OCI-LY3 (cell line): Measurements from ENCODE around the gene ZNF776.

Experiments
- H2AFZ ChIP-seq: fragments of 200-600, 300-600 bp; shearing (Covaris generic); 2 replicates; pipeline ENCODE4 v1.6.0; 2014; ENCODE audit warnings: antibody characterized with exemption, low read depth, low read length
- H3K27ac ChIP-seq: fragments of 200-600, 300-600 bp; sonication (generic); 2 replicates; pipeline ENCODE4 v1.5.1; 2014; ENCODE audit warnings: mild to moderate bottlenecking, low read length, moderate library complexity, mixed read lengths
- H3K27me3 ChIP-seq: fragments of 200-600, 300-600 bp; sonication (generic); 2 replicates; pipeline ENCODE4 v1.6.1; 2014; ENCODE audit warnings: low read depth, low read length, mixed read lengths
- H3K36me3 ChIP-seq: fragments of 200-600, 300-600 bp; sonication (generic); replicated peaks from 2 replicates; pipeline ENCODE3; 2014; ENCODE audit warnings: low read depth, low read length, mixed read lengths
- H3K4me1 ChIP-seq: fragments of 300-600, 200-600 bp; sonication (generic); 2 replicates; pipeline ENCODE4 v1.6.1; 2014; ENCODE audit warnings: low read length, mixed read lengths
- H3K4me2 ChIP-seq: fragments of 200-600, 300-600 bp; sonication (generic); 2 replicates; pipeline ENCODE4 v1.6.1; 2014; ENCODE audit warnings: low read length, mixed read lengths
- H3K4me3 ChIP-seq: fragments of 300-600, 200-600 bp; sonication (generic); 2 replicates; pipeline ENCODE4 v1.5.1; 2014; ENCODE audit warnings: antibody characterized with exemption, mild to moderate bottlenecking, low read length, moderate library complexity
- H3K79me2 ChIP-seq: fragments of 300-600, 200-600 bp; shearing (Covaris generic); 2 replicates; pipeline ENCODE4 v1.6.1; 2014; ENCODE audit warnings: mild to moderate bottlenecking, low read length, mixed read lengths
- H3K9ac ChIP-seq: fragments of 300-600, 200-600 bp; shearing (Covaris generic); 2 replicates; pipeline ENCODE4 v1.6.0; 2014; ENCODE audit warnings: mild to moderate bottlenecking, low read length, moderate library complexity
- H3K9me3 ChIP-seq: fragments of 200-600, 300-600 bp; shearing (Covaris generic); 2 replicates; pipeline ENCODE4 v1.6.1; 2014; ENCODE audit warnings: low read length, mixed read lengths; ENCODE audit not compliant: insufficient read depth
- H4K20me1 ChIP-seq: fragments of 200-600, 300-600 bp; sonication (generic); 2 replicates; pipeline ENCODE4 v1.6.1; 2016; ENCODE audit warnings: low read length, mixed read lengths; ENCODE audit not compliant: insufficient read depth
- EZH2phosphoT487 ChIP-seq: fragments of 200-600 bp; shearing (Covaris generic); IDR thresholded peaks from 2 replicates; pipeline ENCODE4 v1.6.1; 2018; ENCODE audit warnings: antibody characterized with exemption, mixed run types, low read depth
- TF ChIP-seq, protein P1 (sequence below): fragments of 200-600, 300-600 bp; sonication (generic); IDR thresholded peaks from 2 replicates; pipeline ENCODE4 v1.5.1; 2014; ENCODE audit warnings: antibody characterized with exemption, low read length, low read depth

Gene ZNF776

GRCh38 chr19:57778336-57778735 is 31.7 kb downstream of the ZNF776 start:
- Histone ChIP-seq H3K27ac (no peak overlapping the region), H3K9ac (no peak overlapping the region), H3K4me1 (peaks cover 25% of the 10 kb centered on the region), H3K27me3 (no peaks in the 10 kb centered on the region), H3K36me3 (peaks cover 76% of the 10 kb centered on the region), H3K79me2 (peaks cover 100% of the 10 kb centered on the region), H2AFZ (no peak overlapping the region), H4K20me1 (peaks cover 79% of the 10 kb centered on the region), H3K4me3 (no peak overlapping the region), H3K4me2 (no peak overlapping the region), H3K9me3 (no peaks in the 10 kb centered on the region)
- TF ChIP-seq EZH2phosphoT487, result no peak
- TF ChIP-seq, protein P1, sequence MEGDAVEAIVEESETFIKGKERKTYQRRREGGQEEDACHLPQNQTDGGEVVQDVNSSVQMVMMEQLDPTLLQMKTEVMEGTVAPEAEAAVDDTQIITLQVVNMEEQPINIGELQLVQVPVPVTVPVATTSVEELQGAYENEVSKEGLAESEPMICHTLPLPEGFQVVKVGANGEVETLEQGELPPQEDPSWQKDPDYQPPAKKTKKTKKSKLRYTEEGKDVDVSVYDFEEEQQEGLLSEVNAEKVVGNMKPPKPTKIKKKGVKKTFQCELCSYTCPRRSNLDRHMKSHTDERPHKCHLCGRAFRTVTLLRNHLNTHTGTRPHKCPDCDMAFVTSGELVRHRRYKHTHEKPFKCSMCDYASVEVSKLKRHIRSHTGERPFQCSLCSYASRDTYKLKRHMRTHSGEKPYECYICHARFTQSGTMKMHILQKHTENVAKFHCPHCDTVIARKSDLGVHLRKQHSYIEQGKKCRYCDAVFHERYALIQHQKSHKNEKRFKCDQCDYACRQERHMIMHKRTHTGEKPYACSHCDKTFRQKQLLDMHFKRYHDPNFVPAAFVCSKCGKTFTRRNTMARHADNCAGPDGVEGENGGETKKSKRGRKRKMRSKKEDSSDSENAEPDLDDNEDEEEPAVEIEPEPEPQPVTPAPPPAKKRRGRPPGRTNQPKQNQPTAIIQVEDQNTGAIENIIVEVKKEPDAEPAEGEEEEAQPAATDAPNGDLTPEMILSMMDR, result no peak

DNA sequence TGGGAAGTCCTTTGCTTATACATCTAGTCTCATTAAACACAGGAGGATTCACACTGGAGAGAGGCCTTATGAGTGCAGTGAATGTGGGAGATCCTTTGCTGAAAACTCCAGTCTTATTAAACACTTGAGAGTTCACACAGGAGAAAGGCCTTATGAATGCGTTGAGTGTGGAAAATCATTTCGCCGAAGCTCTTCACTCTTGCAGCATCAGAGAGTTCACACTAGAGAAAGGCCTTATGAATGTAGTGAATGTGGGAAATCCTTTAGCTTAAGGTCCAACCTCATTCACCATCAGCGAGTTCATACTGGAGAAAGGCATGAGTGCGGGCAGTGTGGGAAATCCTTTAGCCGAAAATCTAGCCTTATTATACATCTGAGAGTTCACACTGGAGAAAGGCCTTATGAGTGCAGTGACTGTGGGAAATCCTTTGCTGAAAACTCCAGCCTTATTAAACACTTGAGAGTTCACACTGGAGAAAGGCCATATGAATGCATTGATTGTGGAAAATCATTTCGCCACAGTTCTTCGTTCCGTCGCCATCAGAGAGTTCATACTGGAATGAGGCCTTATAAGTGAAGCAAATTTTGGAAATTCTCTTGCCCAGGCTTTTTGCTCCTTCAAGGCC is 32.7 kb downstream of the ZNF776 start:
- Histone ChIP-seq H2AFZ (no peak overlapping the region), H3K79me2 (peaks cover 100% of the 10 kb centered on the region), H3K27ac (no peak overlapping the region), H3K36me3 (peaks cover 72% of the 10 kb centered on the region), H3K9ac (no peak overlapping the region), H3K4me3 (no peak overlapping the region), H3K4me1 (peaks cover 20% of the 10 kb centered on the region), H4K20me1 (peaks cover 78% of the 10 kb centered on the region), H3K4me2 (no peak overlapping the region), H3K9me3 (no peaks in the 10 kb centered on the region), H3K27me3 (no peaks in the 10 kb centered on the region)
- TF ChIP-seq EZH2phosphoT487, result no peak
- TF ChIP-seq, protein P1, result no peak

DNA sequence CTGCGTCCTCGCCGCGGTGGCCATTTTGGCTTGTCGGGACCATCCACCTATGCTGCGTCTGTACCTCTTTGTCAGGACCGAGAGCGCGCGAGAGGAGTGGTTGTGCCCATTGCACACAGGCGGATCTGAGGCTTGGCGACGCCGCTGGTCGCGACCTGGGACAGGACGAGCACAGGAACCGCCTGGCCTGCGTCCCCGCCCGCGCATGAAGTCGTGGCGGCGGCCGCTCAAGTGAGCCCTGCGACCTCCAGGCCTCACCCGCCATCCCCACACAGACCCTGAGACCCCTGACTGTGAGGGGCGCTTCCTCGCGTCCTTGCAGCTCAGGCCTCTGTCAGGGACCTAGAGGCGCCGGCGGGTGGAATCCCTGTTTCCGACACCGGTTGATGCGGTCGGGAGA is 39.7 kb downstream of the ZNF776 start:
- TF ChIP-seq, protein P1, result no peak
- H3K79me2 ChIP-seq, result peaks cover 90% of the 10 kb centered on the region
- no peaks in the 10 kb centered on the region for H3K27me3 ChIP-seq
- no peak overlapping the region for H3K4me2 ChIP-seq
- H4K20me1 ChIP-seq, result peaks cover 52% of the 10 kb centered on the region
- H2AFZ ChIP-seq, result no peak overlapping the region
- H3K4me3 ChIP-seq, result no peak overlapping the region
- no peaks in the 10 kb centered on the region for H3K4me1 ChIP-seq
- H3K36me3 ChIP-seq, result peaks cover 47% of the 10 kb centered on the region
- no peak overlapping the region for H3K27ac ChIP-seq
- no peak overlapping the region for H3K9ac ChIP-seq
- no peaks in the 10 kb centered on the region for H3K9me3 ChIP-seq

DNA sequence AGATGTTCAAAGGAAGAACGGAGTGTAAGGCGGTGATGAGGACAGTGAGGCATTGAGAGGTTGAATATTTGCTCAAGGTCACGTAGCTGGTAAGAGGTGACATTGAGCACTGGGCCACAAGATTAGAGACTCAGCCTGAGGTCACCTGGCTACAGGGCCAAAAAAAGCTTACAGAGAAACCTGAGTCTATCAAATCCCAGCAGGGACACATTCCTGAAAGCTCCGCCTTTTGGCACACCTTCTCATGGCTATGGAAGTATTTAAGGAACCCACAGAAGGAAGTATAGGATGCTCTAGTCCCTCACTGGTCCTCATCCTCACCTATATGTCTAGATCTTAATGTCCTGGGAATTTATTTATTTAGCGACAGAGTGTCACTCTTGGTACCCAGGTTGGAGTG is 40.3 kb downstream of the ZNF776 start:
- peaks cover 88% of the 10 kb centered on the region for H3K79me2 ChIP-seq
- TF ChIP-seq, protein P1, result no peak
- no peak for TF ChIP-seq EZH2phosphoT487
- no peaks in the 10 kb centered on the region for H3K27me3 ChIP-seq
- no peak overlapping the region for H3K9ac ChIP-seq
- H3K36me3 ChIP-seq, result peaks cover 46% of the 10 kb centered on the region
- H3K4me3 ChIP-seq, result no peak overlapping the region
- no peak overlapping the region for H3K4me2 ChIP-seq
- H3K4me1 ChIP-seq, result no peaks in the 10 kb centered on the region
- no peak overlapping the region for H2AFZ ChIP-seq
- H3K27ac ChIP-seq, result no peak overlapping the region
- no peaks in the 10 kb centered on the region for H3K9me3 ChIP-seq
- peaks cover 45% of the 10 kb centered on the region for H4K20me1 ChIP-seq
